Stimulated activated CD4-positive, alpha-beta T cell treated with anti-CD3 and anti-CD28 coated beads, Interleukin-2, amount 100 ng/mL, for 24 hours (primary cell): ENCODE results near the gene COMMD10.

Experiments used
- DNase-seq, 2 donors: peaks; one replicate each; pipeline ENCODE4 v3.0.0-alpha.2; 2020

Gene COMMD10

GRCh38 chr5:116296335-116297072, 211.7 kb downstream of the COMMD10 start:
- DNase-seq: no peak

- DNase-seq: no peak
Measured at GRCh38 chr5:116297296-116297814, 212.5 kb downstream of the COMMD10 start.

GRCh38 chr5:116299746-116300640, 215.2 kb downstream of the COMMD10 start:
- no peak for DNase-seq

- no peak for DNase-seq
Measured at GRCh38 chr5:116301110-116301509, 216.3 kb downstream of the COMMD10 start.

- no peak for DNase-seq
Measured at GRCh38 chr5:116303340-116303739, 218.5 kb downstream of the COMMD10 start.

- DNase-seq: no peak
Measured at GRCh38 chr5:116303810-116304209, 219.0 kb downstream of the COMMD10 start.

- no peak for DNase-seq
Measured at GRCh38 chr5:116305899-116306298, 221.1 kb downstream of the COMMD10 start.

- no peak for DNase-seq
Measured at GRCh38 chr5:116306846-116307245, 222.0 kb downstream of the COMMD10 start.

- no peak for DNase-seq
Measured at GRCh38 chr5:116308391-116308790, 223.6 kb downstream of the COMMD10 start.

GRCh38 chr5:116313366-116313765, 228.5 kb downstream of the COMMD10 start:
- DNase-seq: no peak

GRCh38 chr5:116315531-116315930, 230.7 kb downstream of the COMMD10 start:
- no peak for DNase-seq

- no peak for DNase-seq
Measured at GRCh38 chr5:116318091-116318854, 233.4 kb downstream of the COMMD10 start.

- DNase-seq: no peak
Measured at GRCh38 chr5:116320486-116320885, 235.7 kb downstream of the COMMD10 start.

- no peak for DNase-seq
Measured at GRCh38 chr5:116329503-116329902, 244.7 kb downstream of the COMMD10 start.

GRCh38 chr5:116340799-116341198, 256.0 kb downstream of the COMMD10 start:
- no peak for DNase-seq
